Endothelial cell of umbilical vein (primary cell): Measurements from ENCODE around the gene NOSIP.

Source experiments
- CTCF ChIP-seq, 2 donors: IDR thresholded peaks; 1 replicate in 1 of 2; 2 replicates in 1 of 2; pipeline ENCODE4 v1.5.1; 2011; ENCODE audit warnings: low read length in 2 of 2, mild to moderate bottlenecking in 2 of 2, moderate library complexity in 2 of 2, control low read depth in 1 of 2, inconsistent platforms in 1 of 2, low read depth in 1 of 2; ENCODE audit not compliant: insufficient read depth in 1 of 2; ENCODE audit errors: extremely low read depth in 1 of 2
- EZH2 ChIP-seq: IDR thresholded peaks from 2 replicates; pipeline ENCODE4 v1.6.1; 2012; ENCODE audit warnings: borderline replicate concordance, low read depth, mild to moderate bottlenecking, moderate library complexity, low read length, inconsistent platforms; ENCODE audit not compliant: severe bottlenecking
- MAX ChIP-seq: IDR thresholded peaks from 2 replicates; pipeline ENCODE4 v1.6.1; 2011; ENCODE audit not compliant: insufficient read depth, insufficient read length

DNA sequence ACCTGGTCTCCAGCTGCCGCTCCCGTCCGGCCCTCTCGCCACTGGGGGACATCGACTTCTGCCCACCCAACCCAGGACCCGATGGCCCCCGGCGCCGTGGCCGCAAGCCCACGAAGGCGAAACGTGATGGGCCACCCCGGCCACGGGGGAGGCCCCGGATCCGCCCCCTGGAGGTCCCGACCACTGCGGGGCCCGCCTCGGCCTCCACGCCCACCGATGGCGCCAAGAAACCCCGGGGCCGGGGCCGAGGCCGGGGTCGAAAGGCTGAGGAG is 17.3 kb upstream of the NOSIP start:
- TF ChIP-seq CTCF (IDR thresholded peaks at IDR 0.05; ENCODE audit: extremely low read depth in 1 of 2, insufficient read depth in 1 of 2, low read depth in 1 of 2, low read length in 2 of 2): no peak
- TF ChIP-seq EZH2: no peak
- TF ChIP-seq MAX: no peak
